HuH-7 (cell line): ENCODE measurements around the gene EPB41L2.
"Not testable (repeated sequence)": the region's sequence is repeated elsewhere in the genome, so short reads cannot be mapped to it uniquely, and the experiment has no call there.

Experiments used
- DNase-seq: peaks from one replicate; pipeline ENCODE4 v3.0.0; 2011; ENCODE audit warnings: low spot score

Gene EPB41L2

DNA sequence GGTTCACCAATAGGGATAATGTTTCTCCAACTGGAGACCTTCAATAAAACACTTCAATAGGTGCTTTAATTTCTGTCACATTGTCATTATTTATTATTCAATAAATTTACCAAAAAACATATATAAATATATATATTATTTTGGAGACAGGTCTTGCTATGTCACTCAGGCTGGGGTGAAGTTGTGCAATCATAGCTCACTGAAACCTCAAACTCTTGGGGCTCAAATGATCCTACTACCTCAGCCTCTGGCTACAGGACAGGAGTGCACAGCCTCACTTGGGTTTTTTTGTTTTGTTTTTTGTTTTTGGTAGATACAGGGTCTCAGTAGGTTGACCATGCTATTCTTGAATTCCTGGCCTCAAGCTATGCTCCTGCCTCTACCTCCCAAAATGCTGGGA, 226.0 kb downstream of the EPB41L2 start:
- DNase-seq: no peak

- DNase-seq: no peak
Observed at GRCh38 chr6:130836055-130836640, 226.9 kb downstream of the EPB41L2 start.

GRCh38 chr6:130834482-130835251, 228.4 kb downstream of the EPB41L2 start:
- DNase-seq: no peak

DNA sequence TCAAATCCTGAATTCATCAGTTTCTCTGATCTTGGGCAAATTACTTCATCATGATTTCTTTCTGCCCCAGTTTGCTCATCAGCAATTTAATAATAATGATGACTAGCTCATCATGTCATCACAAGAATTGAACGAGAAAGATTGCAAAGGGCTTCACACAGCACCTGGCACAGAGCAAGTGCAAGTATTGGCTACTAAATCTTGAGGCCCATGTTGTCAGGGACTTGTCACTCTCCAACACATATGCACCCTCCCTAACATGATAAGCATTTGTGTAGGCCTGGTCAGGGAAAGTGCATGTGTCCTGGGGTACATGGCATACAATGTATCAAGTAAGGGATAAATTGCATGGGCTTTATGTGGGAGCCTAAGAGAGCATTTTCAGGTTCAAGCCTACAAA, 229.5 kb downstream of the EPB41L2 start:
- no peak for DNase-seq

- DNase-seq: no peak
Observed at GRCh38 chr6:130831607-130832006, 231.4 kb downstream of the EPB41L2 start.

GRCh38 chr6:130829333-130829910, 233.6 kb downstream of the EPB41L2 start:
- DNase-seq: no peak

GRCh38 chr6:130827247-130828149, 235.5 kb downstream of the EPB41L2 start, which contains the start of gene SMLR1:
Gene SMLR1 (plus strand): TSS chr6:130827406. CDS start chr6:130827414, 8 bp downstream.
- DNase-seq: peak; percentile 45

DNA sequence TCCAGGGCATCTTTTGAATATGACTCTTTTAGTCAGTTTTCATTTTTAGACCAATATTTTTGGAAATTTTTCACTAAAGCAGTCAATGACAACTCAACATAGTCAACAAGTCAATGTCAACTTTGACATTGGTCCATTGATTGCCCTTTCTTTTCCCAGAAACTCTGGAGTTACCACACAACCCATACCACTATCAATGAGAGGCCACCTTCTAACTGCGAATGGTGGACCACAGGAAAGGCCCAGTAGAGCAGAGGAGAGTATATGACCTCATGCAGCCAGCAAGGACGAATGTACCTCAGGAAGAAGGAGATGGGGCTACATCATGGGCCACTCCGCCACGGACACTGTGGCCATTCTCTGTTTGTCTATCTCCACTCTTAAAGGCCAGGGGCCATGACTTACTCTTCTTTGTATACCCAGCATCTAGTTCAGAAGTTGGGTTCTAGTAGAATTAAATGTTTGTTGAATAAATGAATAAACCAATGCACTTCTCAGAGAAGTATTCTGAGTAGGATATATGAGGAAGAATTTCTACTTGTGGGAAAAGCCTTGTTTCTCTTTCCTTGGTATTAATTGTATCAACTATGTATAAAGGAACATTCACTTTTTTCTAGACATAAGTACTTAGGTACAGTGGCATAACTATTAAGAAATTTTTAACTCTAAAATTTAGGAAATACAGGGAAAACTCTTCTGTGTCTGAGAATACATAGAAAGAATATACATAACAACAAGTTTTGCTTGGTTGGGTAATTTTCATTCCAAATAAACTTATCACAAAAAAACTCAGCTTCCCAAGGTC, 236.4 kb downstream of the EPB41L2 start:
- DNase-seq: no peak

GRCh38 chr6:130825772-130826441, 237.1 kb downstream of the EPB41L2 start:
- DNase-seq: no peak

- no peak for DNase-seq
Observed at GRCh38 chr6:130824978-130825694, 237.9 kb downstream of the EPB41L2 start.

DNA sequence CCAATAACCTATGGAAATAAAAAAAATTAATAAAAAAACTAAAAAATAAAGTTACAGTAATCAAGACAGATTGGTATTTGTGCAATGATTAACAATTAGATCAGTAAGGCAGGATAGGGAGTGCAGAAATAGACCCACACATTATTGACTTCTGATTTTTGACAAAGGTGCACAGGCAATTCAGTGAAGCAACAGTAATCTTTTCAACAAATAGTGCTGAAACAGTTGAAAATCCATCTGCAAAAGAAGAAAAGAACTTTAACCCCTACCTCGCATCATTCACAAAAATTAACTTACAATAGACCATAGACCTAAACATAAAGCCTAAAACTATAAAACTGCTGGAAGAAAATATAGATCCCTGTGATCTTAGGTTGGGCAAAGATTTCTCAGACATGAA, 240.3 kb downstream of the EPB41L2 start:
- DNase-seq: no peak

DNA sequence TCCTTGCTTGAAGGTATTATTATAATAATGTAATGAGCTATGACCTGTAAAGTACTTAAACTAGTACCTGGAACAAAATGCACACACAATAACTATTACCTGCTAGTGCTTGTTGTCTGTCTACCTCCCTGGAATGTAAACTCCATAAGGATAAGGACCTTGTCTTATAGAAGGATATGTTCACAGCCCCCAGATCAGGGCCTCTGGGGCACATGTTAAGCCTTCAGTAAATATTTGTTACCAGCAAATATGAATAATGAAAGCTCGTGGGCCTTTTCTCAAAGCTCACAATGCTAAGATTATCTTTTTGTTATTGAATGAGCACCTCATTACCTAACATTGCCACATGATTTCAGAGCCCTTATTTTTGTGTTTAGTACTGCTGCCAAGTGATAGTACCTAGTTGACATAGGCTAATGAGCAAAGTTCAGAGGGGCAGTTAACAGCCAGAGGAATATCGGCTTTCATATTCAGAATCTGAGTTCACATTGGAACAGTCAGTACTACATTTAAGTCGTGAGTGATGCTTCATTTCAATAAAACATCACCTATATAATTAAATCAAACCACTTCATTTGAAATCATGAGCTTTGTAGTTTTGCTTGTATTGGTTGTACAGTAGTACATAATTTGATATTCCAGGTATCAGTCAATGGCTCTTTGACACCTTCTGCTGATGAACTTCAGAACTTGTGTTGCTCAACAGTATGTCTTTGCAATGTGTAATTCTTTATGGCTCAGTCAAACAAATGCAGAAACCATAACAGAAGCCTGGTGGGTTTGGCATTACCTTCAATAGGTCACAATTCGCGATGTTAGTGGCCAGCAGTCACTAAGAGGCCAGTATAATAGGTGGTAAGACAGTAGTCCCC, 247.6 kb downstream of the EPB41L2 start:
- DNase-seq: peak; percentile 38

GRCh38 chr6:130814506-130814905, 248.5 kb downstream of the EPB41L2 start:
- no peak for DNase-seq

DNA sequence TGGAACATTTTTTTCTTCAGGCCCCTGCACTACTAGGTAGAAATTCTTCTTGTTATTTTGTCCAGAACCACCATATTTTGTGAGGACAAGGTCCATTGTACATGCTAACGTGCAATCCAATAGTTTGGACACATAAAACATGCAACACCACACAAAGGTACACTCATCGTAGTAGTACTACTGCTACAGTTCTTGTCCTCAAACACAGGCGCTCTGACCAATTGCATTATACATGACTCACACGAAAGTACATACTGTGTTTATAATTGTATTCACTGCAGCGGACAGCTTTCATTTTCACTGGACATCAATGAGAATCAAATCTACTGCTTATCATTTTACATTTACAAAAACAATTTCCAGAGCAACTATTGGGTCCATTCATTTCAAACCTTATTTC, 251.1 kb downstream of the EPB41L2 start:
- no peak for DNase-seq

- DNase-seq: no peak
Observed at GRCh38 chr6:130810307-130811030, 252.6 kb downstream of the EPB41L2 start.

DNA sequence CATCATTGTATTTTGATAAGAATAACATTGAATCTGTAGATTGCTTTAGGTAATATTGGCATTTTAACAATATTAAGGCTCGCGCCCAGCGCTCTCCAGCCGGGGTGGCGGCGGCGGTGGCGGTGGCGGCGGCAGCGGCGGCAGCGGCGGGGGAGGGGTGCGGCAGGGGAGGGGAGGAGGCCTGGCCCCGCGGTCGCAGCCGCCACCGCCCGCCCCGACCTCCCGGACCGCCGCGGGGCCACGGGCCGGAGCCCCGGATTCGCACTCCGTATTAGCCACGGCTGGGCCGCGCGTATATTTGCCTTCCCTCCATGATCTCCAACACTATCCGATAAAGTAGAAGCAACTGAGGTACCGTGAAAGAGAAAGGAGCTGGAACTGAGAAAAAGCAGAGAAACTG, 261.7 kb downstream of the EPB41L2 start:
- not testable (repeated sequence) for DNase-seq

DNA sequence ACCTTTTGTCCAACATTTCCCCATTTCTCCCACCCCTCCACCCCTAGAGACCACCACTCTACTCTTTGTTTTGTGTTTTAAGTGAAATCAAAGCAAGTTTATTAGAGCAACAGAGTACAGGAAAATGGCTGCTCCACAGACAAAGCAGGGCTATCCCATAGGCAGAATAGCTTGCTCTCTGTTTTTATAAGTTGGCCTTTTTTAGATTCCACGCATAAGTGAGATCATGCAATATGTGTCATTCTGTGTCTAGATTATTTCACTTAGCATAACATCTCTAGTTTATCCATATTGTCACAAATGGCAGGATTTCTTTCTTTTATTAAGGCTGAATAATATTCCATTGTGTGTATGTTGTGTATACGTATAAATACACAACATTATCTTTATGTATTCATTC, 266.0 kb downstream of the EPB41L2 start:
- no peak for DNase-seq

- DNase-seq: no peak
Observed at GRCh38 chr6:130796313-130796905, 266.6 kb downstream of the EPB41L2 start.
